HPDE6-E6E7 (cell line): ENCODE measurements around the gene GINS2.

Experiments
- DNase-seq: peaks from one replicate; pipeline ENCODE4 v3.0.0; 2011; ENCODE audit warnings: missing footprints; ENCODE audit errors: extremely low spot score

GINS2 gene

DNA sequence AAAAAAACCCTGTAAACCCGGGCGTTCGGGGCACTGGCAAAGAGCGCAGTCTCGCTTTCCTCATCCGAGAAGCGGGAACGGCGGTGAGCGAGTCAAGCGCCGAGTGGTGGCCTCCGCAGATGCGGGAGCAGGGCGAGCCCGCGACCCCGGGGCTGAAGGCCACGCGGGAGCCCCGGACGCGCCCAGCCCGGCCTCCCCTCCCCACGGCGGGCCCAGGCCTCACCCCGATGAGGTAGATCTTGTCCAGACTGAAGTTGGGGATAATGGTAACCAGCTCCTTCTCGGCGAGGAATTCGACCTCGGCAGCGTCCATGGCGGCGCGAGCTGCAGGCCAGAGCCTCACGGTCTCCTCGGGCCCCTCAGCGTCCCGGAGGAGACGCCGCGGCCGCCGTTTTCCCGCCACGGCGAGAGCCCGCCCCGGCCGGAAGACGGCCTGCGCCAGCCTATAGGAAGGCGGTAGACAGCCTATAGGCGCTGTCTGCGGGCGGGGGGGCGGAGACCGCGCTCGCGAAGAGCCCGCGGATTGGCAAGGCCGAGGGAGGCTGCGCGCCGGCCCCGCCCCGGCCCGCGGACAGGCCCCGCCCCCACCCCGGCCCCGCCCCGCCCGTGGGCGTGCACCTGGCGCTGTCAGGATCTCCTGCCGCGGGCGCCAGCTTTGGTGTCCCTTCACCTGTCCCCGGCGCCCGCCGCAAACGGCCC, at the start of gene GINS2:
Gene GINS2, minus strand, starts transcription at position 369 of the 699 bp plus-strand sequence. Its CDS starts 56 bp downstream, at position 313.
- DNase-seq = peak; percentile 99

DNA sequence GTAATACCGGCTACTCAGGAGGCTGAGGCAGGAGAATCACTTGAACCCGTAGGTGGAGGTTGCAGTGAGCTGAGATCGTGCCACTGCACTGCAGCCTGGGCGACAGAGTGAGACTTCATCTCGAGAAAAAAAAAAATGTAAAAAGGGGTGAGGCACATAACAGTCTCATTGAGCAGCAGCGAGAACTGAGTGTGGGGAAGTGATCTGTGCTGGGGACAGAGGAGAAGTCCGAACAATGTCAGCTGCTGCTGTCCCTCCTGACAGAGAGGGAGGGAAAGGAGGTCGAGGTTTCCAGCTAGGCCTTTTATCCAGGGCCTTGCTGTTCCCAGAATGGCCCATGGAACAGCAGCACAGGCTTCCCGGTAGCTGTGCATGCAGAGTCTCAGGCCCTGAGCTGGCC, 48.2 kb upstream of the GINS2 start:
- no peak for DNase-seq

DNA sequence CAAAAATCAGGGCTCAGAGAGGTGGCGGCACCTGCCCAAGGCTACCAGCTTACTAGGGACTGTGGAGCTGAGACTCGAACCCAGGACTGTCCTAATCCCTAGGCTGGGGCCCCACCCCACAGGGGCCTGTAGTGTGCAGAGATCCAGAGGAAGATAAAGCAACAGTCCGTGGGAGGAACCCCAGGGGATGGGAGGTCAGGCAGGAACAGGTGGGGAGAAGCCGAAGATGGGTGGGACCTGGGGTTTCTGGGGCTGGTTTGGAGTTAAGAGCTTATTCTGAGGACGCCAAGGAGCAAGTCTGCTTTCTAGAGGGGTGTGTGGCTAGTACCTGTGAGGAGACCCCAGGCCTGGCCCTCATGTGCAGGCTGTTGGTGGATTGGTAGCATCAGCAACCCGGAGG, 47.2 kb upstream of the GINS2 start:
- DNase-seq = no peak

DNA sequence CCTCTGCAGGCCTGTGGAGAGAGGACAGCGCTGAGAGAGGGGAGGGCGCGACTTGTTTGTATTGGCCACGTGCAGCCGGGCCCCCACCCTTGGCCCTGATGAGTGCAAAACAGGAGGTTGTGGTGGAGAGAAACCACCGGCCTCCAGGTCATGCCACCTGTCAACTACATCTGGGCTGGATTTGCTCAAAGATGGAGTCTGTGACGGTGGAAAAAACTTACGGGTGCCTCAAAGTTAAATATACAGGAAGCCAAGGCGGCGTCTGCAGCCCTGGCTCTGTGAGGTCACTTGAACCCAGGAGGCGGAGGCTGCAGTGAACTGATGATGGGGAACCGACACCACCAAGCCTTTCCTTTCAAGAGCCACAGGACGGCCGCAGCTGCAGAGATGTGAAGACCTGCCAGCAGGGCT, 46.5 kb upstream of the GINS2 start:
- DNase-seq = no peak

DNA sequence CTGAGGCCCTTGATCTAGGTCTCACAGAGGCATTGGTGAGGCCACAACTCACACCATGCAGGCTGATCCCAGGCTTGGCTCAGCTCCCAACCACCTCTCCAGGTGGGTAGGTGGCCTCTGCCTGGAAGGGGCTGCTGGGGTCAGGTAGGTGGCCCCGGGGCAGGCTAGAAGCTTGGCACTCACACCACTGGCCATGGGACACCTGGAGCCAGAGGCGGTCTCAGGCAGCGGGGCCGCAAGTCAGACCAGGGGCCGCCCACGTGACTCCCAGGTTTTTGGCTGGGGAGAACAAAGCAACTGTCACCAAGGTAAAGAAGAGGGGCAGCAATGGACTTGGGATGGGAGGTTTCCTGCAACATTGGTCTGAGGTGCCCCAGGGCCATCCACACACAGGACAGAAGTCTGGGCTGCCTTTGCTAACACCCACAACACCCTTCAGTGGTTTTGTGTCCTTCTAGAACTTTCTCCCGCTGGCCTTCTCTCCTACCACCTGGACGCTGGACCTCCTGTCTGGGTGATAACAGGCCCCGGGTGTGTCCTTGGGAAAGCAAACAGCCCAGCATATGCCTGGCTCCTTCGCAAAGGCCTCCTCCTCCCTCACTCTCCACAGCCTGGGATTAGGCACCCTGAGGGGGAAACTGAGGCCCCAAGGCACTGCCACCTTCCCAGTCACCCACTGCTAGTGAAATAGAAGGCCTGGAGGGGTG, 45.7 kb upstream of the GINS2 start:
- DNase-seq = no peak

DNA sequence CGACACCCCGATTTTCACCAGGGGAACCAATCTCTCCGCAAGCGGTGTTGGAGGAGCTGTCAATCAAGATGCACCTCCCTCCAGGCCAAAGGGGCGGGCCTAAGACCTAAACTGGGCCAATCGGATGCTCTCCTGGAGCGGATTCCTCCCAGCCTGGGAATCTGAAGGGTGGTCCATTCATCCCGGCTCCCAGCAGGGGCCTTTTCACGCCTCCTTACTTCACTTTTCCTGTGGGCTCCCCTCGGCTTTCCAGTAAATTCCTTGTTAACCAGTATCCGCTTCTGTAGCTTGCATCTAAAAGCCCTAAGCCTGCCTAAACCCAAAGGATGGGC, 45.1 kb upstream of the GINS2 start:
- DNase-seq = no peak

DNA sequence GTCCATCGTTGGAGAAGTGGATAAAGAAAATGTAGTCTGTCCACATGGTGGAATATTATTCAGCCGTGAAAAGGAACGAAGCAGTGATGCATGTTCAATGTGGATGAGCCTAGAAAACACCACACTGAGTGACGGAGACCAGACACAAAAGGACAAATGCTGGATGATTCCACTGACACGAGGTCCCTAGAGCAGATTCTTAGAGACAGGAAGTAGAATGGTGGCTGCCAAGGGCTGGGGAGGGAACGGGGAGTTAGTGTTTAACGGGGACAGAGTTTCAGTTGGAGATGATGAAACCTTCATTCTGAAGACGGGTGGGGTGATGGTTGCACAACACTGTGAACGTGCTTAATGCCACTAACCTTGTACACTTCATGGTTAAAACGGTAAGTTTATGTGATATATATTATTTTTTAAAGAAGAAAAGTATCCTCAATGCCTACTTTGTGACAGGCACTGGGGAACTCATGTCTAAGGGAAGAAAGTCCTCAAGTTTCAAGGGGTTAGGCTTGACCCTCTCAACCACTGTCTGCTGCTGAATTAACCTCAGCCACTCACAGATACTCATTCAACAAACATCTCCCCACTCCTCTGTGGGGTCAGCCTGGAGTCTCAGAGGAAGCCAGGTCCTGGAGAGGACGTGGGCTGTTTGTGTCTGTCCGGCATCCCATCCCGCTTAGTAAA, 44.5 kb upstream of the GINS2 start:
- DNase-seq = no peak

DNA sequence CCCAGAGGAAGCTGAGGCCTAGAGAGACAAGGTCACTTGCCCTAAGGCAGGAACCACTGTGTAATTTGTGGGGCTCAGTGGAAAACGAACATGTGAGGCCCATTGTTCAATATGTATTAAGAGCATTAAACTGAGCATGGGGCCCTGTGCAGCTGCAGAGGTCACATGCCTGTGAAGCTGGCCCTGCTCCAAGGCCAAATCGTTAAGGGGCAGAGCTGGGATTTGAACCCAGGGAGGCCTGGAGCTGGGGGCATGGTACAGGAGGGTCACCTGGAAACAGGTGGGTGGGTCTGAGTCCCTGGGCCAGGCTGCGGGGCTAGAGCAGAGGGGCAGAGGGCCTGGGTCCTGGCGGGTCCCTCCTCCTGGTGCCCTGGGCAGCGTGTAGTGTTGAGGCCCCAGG, 42.4 kb upstream of the GINS2 start:
- DNase-seq = no peak

DNA sequence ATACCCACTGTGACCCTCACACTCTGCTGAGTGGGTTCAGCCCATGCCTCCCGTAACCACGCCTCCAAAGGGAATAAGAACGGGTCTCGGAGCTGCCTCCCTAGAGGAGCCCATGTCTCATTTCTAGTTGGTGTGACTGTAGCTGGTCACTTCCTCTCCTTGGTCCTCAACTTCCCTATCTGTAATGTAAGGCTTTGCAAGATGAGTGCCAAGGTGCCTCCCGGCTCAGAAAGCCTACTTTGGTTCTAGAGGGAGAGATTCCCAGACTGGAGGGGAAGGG, 41.4 kb upstream of the GINS2 start:
- no peak for DNase-seq

DNA sequence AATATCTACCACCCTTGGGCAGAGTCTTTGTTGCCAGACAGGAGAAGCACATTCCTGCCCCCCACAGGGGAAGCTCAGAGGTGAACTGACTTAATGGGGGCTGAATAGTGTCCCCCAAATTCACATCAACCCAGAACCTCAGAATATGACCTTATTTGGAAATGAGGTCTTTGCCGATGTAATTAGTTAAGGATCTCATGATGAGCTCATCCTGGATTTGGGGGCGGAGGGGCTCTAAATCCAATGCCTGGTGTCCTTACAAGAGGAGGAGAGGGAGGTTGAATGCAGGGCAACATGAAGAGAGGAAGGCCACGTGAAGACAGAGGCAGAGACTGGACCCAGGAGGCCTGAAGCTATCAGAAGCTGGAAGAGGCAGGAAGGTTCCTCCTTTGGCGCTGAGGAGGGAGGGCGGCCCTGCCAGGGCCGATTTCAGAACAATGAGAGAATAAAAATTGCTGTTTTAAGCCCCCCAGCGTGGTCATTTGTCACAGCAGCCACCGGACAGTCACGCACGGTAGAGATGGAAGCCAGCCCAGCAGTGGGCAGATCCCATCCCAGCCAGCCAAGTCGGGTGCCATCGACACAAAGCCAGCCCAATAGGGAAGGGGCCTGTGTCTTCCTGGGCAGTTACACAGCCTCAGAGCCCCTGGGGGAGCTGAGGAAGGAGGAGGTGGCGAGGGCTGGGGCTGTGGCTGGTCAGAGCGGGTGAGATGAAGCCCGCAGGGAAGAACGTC, 40.9 kb upstream of the GINS2 start:
- no peak for DNase-seq

DNA sequence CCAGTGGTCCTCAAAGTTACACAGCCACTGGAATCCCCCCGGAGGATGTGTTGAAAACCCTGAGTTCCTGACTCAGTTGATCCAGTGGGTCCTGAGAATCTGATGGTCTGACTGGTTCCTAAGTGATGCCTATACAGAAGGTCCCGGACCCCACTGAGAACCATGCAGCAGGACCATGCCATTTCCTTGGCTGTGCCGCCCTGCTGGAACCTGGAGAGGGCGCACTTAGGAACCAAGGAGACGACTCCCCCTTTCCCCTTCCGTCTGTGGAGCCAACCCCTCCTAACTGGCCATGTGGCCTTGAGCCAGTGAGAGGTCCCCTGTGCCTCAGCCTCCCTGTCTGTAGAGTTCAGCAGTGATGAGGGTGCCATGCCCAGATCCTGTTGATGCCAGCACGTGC, 40.1 kb upstream of the GINS2 start:
- no peak for DNase-seq

DNA sequence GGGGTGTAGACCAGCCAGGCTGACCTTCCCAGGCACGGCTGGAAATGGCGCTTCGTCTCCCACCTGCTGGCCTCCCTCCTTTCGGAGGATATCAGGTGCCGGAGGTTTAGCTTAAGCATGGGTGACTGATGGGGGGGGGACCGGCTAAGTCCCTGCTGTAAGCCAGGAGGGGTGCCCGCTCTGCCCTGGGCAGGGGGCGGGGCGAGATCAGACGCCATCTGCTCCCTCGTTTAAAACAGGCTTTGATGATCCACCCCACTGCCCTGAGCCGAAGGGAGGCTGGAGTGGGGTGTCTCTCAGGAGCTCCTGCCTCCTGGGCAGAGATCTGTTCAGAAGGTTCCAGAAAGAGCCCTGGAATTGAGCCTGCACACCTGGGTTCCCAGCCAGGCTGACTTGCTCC, 36.2 kb upstream of the GINS2 start:
- DNase-seq = no peak

DNA sequence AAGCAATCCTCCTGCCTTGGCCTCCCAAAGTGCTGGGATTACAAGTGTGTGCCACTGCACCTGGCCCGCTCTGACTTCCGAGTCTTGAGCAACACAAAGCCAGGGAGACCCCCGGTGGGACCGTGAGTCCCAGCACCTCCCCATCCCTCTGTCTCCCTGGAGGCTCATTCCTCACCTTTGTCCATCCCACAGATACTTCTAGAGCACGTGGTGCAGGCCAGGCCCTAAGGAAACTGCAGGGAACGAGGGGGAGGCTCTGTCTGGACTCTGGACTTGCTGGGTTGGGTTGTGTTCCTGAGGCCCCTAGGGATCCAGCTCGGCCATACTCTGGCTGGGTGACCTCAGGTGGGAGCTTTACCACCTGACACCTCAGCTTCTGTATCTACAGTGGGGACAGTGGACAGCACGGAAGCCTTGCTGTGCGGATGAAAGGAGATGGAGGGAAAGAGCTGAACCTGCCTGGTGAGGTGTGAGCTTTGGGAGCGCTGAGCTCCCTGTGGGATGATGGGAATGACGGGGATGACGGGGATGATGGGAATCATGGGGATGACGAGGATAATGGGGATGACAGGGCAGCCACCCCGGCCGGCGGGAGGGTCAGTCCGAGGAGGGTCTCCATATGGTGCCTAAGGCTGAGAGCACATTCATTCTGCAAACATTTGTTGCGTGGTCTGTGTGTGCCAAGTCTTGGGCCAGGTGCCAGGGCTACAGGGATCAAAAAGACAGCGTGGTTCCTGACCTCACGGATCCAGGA, 35.5 kb upstream of the GINS2 start:
- no peak for DNase-seq

DNA sequence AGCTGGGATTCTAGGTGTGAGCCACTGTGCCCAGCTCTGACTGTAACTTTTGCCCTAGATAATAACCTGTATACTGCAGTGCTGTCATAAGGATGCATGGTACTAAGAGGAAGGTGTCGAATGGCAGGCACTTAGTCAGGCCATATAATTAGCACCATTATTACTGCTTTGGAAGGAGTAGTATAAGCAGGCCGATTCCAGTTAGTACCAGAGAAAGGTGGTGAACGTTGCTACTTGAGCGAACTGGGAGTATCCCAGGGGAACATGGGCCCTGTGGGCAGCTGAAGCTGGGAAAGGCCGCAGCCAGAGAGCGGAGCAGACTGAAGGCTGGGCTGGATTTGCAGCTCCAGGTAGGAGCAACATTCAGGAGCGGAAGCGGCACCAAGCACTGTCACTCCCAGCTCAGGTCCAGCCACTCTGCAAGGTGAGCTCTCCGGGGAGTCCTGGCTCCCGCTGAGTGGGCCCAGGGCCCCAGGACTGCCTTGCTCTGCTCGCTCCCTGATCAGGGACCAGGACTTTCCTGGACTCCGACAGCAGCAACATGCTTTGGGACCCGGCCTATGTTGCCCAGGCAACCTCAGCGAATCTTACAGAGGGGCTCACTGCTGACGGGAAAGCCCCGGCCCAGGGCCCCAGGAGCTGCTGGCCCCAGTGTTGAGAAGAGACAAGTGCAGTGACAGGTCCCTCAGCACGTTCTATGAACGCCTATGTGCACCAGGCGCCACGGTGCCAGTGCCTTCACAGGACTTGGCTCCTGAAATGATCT, 33.6 kb upstream of the GINS2 start:
- no peak for DNase-seq

DNA sequence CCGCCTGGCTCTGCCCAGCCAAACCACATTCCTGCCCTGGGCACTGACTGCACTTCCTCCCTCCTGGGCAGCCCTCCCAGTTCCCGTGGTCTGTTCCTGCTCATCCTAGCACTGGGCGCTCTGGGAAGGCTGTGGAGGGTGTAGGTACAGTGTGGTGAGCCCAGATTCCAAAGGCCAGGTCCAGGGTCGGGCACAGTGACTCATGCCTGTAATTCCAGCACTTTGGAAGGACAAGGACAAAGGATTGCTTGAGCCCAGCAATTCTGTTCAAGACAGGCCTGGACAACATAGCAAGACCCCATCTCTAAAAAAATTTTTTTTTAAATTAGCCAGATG, 31.5 kb upstream of the GINS2 start:
- peak; percentile 56 for DNase-seq

DNA sequence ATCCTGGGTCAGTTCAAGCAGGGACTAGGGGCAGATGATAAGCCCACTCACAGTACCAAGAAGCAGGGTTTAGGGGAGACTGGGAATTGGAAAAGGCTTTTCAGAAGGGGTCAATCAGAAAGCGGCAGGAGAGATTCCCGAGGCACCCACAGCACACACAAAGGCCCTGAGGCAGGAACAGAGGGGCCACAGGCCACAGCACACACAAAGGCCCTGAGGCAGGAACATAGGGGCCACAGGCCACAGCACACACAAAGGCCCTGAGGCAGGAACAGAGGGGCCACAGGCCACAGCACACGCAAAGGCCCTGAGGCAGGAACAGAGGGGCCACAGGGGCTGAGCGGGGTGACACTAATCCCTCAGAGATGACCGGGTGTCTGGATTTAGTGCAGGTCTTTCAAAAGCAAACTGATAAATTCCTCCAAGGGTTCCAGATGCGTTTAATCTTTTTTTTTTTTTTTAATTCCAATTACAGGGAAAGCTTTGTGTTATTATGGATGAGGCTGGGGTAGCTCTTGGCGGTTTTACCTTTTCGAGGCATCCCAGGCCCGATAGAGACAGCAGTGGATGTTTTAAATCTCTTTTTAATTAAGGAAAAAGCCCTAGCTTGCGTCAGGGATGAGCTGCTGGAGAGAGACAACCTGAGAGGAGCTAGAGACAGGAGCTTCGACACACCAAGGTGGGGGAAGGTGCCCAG, 31.0 kb upstream of the GINS2 start:
- DNase-seq = no peak

DNA sequence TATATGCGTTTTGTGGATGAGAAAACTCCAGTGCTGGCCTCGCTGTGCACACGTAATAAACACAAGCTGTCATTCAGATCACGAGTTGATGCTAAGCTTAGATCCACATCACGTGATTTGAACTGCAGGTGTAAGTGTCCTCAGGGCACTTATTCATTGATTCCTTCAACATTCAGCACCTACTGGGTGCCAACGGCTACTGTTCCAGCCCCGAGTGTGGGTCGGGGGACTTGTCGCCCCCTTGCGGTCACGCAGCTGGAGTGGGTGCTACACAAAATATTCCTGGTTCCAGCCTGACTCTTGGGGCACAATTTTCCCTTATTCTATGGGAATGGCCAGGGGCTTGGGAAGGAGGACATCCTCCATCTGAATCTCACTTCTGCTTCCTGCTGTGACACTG, 29.9 kb upstream of the GINS2 start:
- DNase-seq = no peak

DNA sequence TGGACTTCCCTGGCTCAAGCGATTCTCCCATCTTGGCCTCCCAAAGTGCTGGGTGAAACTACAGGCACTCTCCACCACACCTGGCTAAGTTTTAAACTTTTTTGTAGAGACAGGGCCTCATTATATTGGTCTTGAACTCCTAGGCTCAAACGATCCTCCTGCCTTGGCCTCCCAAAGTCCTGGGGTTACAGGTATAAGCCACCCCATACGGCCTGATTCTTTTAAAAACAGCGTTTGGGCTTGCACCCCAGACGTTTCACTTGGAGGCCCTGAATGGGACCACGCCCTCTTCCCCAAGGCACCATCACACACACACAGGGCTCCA, 29.4 kb upstream of the GINS2 start:
- DNase-seq = no peak

DNA sequence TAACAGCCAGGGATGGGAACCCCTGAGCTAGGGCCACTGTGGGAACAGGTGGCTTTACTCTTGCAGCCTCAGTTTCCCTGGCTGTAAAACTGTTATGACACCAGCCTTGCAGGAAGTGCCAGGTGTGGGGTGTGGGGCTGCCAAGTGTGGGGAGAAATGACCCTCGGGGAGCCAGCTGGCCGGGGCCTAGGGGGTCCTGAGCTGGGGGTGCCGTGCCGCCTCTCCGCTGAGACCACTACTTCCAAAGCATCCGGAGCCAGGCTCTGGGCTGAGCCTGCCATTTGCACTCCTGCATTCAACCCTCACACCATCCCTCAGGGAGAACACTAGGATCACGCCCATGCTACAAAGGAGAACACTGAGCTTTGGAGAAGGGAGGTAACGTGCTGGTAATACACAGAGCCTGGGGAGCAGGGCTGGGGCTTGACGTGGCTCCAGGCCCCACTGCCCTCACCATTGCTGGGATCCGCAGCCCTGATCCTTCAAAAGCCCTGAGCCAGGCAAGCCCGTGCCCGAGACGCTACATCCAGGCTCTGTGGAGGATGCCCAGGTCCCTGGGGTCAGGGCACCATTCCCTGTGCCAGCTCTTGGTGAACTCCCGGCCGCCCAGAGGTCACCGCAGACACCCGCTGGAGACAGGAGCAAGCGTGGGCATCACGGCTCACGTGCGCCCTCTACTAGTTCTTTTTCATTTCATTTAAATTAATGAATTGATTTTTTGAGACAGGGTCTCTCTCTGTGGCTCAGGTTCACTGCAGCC, 28.8 kb upstream of the GINS2 start:
- DNase-seq = no peak

DNA sequence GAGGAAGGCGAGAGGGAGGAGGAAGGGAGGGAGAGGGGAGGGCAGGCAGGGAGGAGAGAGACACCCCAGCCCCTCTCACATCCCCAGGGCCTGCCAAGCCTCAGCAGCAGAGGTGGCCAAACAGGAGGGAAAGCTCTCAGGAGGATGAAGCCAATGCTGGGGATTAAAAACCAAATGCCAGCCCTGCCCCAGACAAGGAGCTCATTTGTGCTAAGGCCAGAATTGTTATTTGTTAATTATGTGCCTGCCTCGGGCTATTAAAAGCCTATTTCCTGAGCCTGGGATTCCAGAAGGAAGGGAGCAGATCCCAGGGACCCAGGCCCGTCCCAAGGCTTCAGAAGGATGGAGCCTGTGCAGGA, 27.9 kb upstream of the GINS2 start:
- DNase-seq = no peak
